HepG2 (cell line): ENCODE measurements around the gene EIF2B1. TPM values are rescaled to one million over a fixed set of nuclear protein-coding genes. Genes with fewer than 3 reads are reported as not detected.

Experiments
- DNMT3B ChIP-seq: conservative IDR thresholded peaks from 2 replicates; pipeline ENCODE4 v1.6.1; 2016; ENCODE audit warnings: missing biosample characterization, control low read depth
- JUNB ChIP-seq: sonication (generic); formaldehyde crosslinking; IDR thresholded peaks from 2 replicates; pipeline ENCODE4 v1.8.0; 2022; ENCODE audit warnings: missing genetic modification reagents, mild to moderate bottlenecking, borderline replicate concordance
- POGK ChIP-seq: sonication (generic); formaldehyde crosslinking; conservative IDR thresholded peaks from 2 replicates; pipeline ENCODE4 v1.8.0; 2022; ENCODE audit warnings: mild to moderate bottlenecking, moderate library complexity, missing genetic modification reagents
- TFAP4 ChIP-seq: sonication (generic); IDR thresholded peaks from 2 replicates; pipeline ENCODE4 v1.6.1; 2016; ENCODE audit warnings: low read depth, borderline replicate concordance
- ZFP41 ChIP-seq: sonication (generic); formaldehyde crosslinking; IDR thresholded peaks from 2 replicates; pipeline ENCODE4 v1.4.0; 2020; ENCODE audit warnings: mild to moderate bottlenecking, missing genetic modification reagents, borderline replicate concordance
- ZNF552 ChIP-seq: sonication (generic); formaldehyde crosslinking; IDR thresholded peaks from 2 replicates; pipeline ENCODE4 v1.9.0; 2022; ENCODE audit warnings: missing genetic modification reagents, mild to moderate bottlenecking, borderline replicate concordance
- ZNF678 ChIP-seq: sonication (generic); formaldehyde crosslinking; IDR thresholded peaks from 2 replicates; pipeline ENCODE4 v1.4.0; 2020; ENCODE audit warnings: mild to moderate bottlenecking, missing genetic modification reagents
- ZNF784 ChIP-seq: sonication (generic); formaldehyde crosslinking; IDR thresholded peaks from 2 replicates; pipeline ENCODE4 v1.5.1; 2020; ENCODE audit warnings: missing genetic modification reagents, mild to moderate bottlenecking, borderline replicate concordance
- polyA plus RNA-seq, 8 experiments: library from polyadenylated mRNA; depleted of rRNA in 3 of 8; stranded (reverse) in 7 of 8; unstranded in 1 of 8; fragments of >200 nt; fragmentation: Illumina TruSeq in 4 of 8; extraction: Trizol in 4 of 8; gene quantifications; 2 replicates each; pipeline versions ENCODE4 v1.2.1 to v1.2.3, GENCODE V29; 2011 to 2016; ENCODE audit warnings: low read depth in 4 of 8, missing spikeins in 1 of 8, mixed read lengths in 1 of 8; ENCODE audit not compliant: insufficient read depth in 1 of 8
- total RNA-seq, 5 experiments: library from RNA; depleted of rRNA; stranded (reverse); fragments of >200 nt; fragmentation: Illumina TruSeq; extraction: Trizol; gene quantifications; 2 replicates each; pipeline ENCODE4 v1.2.3, GENCODE V29; 2016; ENCODE audit warnings: low read depth in 1 of 5
- TF ChIP-seq, protein P1 (sequence below): fragments of 450-650 bp; IDR thresholded peaks from 2 replicates; pipeline ENCODE4 v1.6.1; 2016
- TF ChIP-seq, protein P2 (sequence below): sonication (generic); formaldehyde crosslinking; IDR thresholded peaks from 2 replicates; pipeline ENCODE4 v1.4.0; 2020; ENCODE audit warnings: missing genetic modification reagents
- TF ChIP-seq, protein P3 (sequence below): sonication (generic); formaldehyde crosslinking; IDR thresholded peaks from 2 replicates; pipeline ENCODE4 v1.5.0; 2020; ENCODE audit warnings: missing genetic modification reagents
- TF ChIP-seq, protein P4 (sequence below), 2 experiments: sonication (generic) in 1 of 2; formaldehyde crosslinking in 1 of 2; IDR thresholded peaks; 2 replicates each; pipeline versions ENCODE4 v1.5.1 to v1.6.1; 2011 to 2020; ENCODE audit warnings: borderline replicate concordance in 1 of 2, low read depth in 1 of 2, low read length in 1 of 2, mild to moderate bottlenecking in 1 of 2, missing genetic modification reagents in 1 of 2, moderate library complexity in 1 of 2
- TF ChIP-seq, protein P5 (sequence below): sonication (generic); formaldehyde crosslinking; IDR thresholded peaks from 2 replicates; pipeline ENCODE4 v1.8.0; 2022; ENCODE audit warnings: missing genetic modification reagents, mild to moderate bottlenecking, borderline replicate concordance

EIF2B1 gene
- total and polyA plus RNA-seq, 2 of the 13 experiments (the other 11 are each of a cell fraction or from before 2014, with no cell fraction given) = 18.7 to 37.4 TPM

DNA sequence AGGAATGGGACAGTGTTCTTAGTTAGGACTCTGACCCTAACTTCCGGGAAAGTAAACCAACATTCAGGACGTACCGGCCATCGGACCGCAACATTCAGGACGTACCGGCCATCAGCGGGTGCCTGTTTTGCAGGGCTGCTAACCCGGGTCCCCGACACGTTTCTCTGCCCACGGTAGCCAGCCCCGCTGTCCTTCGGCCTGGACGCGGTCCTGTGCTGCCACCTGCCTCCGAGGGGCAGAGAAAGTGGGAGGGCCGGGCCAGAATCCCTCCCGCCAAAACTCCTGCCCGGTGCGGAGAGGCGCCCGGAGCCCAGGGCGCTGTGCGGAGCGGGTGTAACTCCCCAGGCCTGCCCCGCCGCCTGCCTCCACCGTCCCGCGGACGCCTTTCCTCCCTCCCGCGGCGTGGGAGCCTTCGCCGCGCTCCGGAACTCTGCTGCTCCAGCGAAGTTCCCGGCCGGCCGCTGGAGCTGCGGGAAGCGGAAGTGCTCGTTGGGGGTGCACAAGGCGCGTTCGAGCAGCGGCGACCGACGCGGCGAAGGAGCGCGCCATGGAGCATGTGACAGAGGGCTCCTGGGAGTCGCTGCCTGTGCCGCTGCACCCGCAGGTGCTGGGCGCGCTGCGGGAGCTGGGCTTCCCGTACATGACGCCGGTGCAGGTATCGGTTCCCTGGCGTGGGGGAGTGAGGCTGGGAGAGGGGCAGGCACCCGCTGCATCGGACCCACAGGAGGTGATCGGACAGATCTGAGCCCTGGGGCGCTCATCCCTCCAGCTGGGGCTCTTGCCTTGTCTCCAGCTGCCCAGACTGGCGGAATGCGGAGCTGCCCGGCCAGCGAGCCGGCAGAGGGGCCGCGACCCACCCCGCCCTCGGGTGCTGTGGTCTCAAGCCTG is 31.6 kb downstream of the EIF2B1 start, which contains the start of gene DDX55 (continued):
- TF ChIP-seq POGK (CRISPR knock-in tag) (peak; percentile 91), ZFP41 (CRISPR knock-in tag) (no peak), ZNF552 (CRISPR knock-in tag) (no peak; the same call in 1 of the 2 replicates), JUNB (CRISPR knock-in tag) (peak; percentile 49; the same call in 1 of the 2 replicates), DNMT3B (peak; percentile 80; the same call in 1 of the 2 replicates), ZNF784 (peak; percentile 96), ZNF678 (CRISPR knock-in tag) (peak; percentile 79; the same call in 1 of the 2 replicates), TFAP4 (peak; percentile 20; the same call in 1 of the 2 replicates)
- TF ChIP-seq, protein P1, sequence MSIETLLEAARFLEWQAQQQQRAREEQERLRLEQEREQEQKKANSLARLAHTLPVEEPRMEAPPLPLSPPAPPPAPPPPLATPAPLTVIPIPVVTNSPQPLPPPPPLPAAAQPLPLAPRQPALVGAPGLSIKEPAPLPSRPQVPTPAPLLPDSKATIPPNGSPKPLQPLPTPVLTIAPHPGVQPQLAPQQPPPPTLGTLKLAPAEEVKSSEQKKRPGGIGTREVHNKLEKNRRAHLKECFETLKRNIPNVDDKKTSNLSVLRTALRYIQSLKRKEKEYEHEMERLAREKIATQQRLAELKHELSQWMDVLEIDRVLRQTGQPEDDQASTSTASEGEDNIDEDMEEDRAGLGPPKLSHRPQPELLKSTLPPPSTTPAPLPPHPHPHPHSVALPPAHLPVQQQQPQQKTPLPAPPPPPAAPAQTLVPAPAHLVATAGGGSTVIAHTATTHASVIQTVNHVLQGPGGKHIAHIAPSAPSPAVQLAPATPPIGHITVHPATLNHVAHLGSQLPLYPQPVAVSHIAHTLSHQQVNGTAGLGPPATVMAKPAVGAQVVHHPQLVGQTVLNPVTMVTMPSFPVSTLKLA = peak; percentile 48
- TF ChIP-seq, protein P2, sequence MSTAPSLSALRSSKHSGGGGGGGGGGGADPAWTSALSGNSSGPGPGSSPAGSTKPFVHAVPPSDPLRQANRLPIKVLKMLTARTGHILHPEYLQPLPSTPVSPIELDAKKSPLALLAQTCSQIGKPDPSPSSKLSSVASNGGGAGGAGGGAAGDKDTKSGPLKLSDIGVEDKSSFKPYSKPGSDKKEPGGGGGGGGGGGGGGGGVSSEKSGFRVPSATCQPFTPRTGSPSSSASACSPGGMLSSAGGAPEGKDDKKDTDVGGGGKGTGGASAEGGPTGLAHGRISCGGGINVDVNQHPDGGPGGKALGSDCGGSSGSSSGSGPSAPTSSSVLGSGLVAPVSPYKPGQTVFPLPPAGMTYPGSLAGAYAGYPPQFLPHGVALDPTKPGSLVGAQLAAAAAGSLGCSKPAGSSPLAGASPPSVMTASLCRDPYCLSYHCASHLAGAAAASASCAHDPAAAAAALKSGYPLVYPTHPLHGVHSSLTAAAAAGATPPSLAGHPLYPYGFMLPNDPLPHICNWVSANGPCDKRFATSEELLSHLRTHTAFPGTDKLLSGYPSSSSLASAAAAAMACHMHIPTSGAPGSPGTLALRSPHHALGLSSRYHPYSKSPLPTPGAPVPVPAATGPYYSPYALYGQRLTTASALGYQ = peak; percentile 83
- TF ChIP-seq, protein P3, sequence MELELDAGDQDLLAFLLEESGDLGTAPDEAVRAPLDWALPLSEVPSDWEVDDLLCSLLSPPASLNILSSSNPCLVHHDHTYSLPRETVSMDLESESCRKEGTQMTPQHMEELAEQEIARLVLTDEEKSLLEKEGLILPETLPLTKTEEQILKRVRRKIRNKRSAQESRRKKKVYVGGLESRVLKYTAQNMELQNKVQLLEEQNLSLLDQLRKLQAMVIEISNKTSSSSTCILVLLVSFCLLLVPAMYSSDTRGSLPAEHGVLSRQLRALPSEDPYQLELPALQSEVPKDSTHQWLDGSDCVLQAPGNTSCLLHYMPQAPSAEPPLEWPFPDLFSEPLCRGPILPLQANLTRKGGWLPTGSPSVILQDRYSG = 0 out of 2 replicates have a peak, but pooled peaks have one; percentile 48
- TF ChIP-seq, protein P4, sequence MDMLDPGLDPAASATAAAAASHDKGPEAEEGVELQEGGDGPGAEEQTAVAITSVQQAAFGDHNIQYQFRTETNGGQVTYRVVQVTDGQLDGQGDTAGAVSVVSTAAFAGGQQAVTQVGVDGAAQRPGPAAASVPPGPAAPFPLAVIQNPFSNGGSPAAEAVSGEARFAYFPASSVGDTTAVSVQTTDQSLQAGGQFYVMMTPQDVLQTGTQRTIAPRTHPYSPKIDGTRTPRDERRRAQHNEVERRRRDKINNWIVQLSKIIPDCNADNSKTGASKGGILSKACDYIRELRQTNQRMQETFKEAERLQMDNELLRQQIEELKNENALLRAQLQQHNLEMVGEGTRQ (IDR thresholded peaks at IDR 0.05; ENCODE audit: low read depth, low read length) = 0 out of 2 replicates have a peak, but pooled peaks have one; percentile 20
- TF ChIP-seq, protein P4 (CRISPR knock-in tag; IDR thresholded peaks at IDR 0.05; ENCODE audit: borderline replicate concordance) = 0 out of 2 replicates have a peak, but pooled peaks have one; percentile 54
- TF ChIP-seq, protein P5, sequence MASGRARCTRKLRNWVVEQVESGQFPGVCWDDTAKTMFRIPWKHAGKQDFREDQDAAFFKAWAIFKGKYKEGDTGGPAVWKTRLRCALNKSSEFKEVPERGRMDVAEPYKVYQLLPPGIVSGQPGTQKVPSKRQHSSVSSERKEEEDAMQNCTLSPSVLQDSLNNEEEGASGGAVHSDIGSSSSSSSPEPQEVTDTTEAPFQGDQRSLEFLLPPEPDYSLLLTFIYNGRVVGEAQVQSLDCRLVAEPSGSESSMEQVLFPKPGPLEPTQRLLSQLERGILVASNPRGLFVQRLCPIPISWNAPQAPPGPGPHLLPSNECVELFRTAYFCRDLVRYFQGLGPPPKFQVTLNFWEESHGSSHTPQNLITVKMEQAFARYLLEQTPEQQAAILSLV = peak; percentile 98; the same call in 1 of the 2 replicates
